Neural crest cell (in vitro differentiated cells): ENCODE data around the gene SPN. TPM values are rescaled to one million over a fixed set of nuclear protein-coding genes. Genes with fewer than 3 reads are reported as not detected.

Experiments
- DNase-seq: peaks from one replicate; pipeline ENCODE4 v3.0.0; 2021; ENCODE audit warnings: low read depth, mixed read lengths, low spot score
- H3K27ac Mint-ChIP-seq: one replicate; pipeline ENCODE4 v1.8.0; 2021; ENCODE audit warnings: mild to moderate bottlenecking, mixed read lengths; ENCODE audit not compliant: unreplicated experiment
- H3K27me3 Mint-ChIP-seq: 2 replicates; pipeline ENCODE4 v1.8.0; 2021; ENCODE audit warnings: low read depth, mild to moderate bottlenecking, mixed read lengths
- H3K36me3 Mint-ChIP-seq: 2 replicates; pipeline ENCODE4 v1.8.0; 2021; ENCODE audit warnings: low read depth, mild to moderate bottlenecking, mixed read lengths
- H3K4me1 Mint-ChIP-seq: 2 replicates; pipeline ENCODE4 v1.8.0; 2021; ENCODE audit warnings: mixed read lengths
- H3K4me3 Mint-ChIP-seq: one replicate; pipeline ENCODE4 v1.8.0; 2021; ENCODE audit warnings: mild to moderate bottlenecking, mixed read lengths
- H3K9me3 Mint-ChIP-seq: 2 replicates; pipeline ENCODE4 v1.8.0; 2021; ENCODE audit warnings: mixed read lengths
- total RNA-seq: library from RNA; stranded (reverse); gene quantifications from 2 replicates; pipeline ENCODE4 v1.2.1, GENCODE V29; 2021
- TF ChIP-seq, protein P1 (sequence below): fragments of 200-600 bp; sonication (generic); conservative IDR thresholded peaks from 2 replicates; pipeline ENCODE4 v1.5.0; 2021; ENCODE audit warnings: antibody characterized with exemption, mild to moderate bottlenecking

The SPN gene
- total RNA-seq, 1 donor from 2014 or later: 0.16 TPM

- no peak for DNase-seq
- Mint-ChIP-seq H3K27ac (no peak overlapping the region), H3K36me3 (peaks cover 15% of the 10 kb centered on the region), H3K9me3 (peaks cover 3% of the 10 kb centered on the region), H3K4me3 (no peak overlapping the region), H3K27me3 (peaks cover 3% of the 10 kb centered on the region), H3K4me1 (peaks cover 10% of the 10 kb centered on the region)
- TF ChIP-seq, protein P1, sequence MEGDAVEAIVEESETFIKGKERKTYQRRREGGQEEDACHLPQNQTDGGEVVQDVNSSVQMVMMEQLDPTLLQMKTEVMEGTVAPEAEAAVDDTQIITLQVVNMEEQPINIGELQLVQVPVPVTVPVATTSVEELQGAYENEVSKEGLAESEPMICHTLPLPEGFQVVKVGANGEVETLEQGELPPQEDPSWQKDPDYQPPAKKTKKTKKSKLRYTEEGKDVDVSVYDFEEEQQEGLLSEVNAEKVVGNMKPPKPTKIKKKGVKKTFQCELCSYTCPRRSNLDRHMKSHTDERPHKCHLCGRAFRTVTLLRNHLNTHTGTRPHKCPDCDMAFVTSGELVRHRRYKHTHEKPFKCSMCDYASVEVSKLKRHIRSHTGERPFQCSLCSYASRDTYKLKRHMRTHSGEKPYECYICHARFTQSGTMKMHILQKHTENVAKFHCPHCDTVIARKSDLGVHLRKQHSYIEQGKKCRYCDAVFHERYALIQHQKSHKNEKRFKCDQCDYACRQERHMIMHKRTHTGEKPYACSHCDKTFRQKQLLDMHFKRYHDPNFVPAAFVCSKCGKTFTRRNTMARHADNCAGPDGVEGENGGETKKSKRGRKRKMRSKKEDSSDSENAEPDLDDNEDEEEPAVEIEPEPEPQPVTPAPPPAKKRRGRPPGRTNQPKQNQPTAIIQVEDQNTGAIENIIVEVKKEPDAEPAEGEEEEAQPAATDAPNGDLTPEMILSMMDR: no peak
These were observed 33.9 kb downstream of the SPN start for GRCh38 chr16:29696881-29697331.

- Mint-ChIP-seq H3K9me3 (peaks cover 3% of the 10 kb centered on the region), H3K36me3 (peaks cover 15% of the 10 kb centered on the region), H3K27ac (no peak overlapping the region), H3K4me1 (peaks cover 14% of the 10 kb centered on the region), H3K27me3 (peaks cover 3% of the 10 kb centered on the region), H3K4me3 (no peak overlapping the region)
- TF ChIP-seq, protein P1: no peak
- no peak for DNase-seq
These were observed 34.3 kb downstream of the SPN start for GRCh38 chr16:29697391-29697790.

DNA sequence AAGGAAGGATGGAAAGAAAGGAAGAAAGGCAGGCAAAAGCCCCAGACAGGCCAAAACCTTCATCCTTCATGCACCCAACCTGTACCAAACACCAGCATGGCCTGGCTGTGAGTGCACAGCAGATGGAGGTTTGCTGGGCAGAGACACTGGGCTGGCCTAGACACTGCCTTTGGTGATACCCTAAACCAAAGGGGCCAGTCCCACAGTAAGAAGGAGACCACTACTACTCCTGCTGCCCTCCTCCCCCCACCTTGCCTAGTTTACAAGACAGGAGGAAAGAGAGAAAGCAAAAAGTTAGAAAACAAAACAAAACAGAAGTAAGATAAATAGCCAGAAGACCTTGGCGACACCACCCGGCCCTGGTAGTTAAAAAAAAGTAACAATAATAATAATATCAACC lies 35.0 kb downstream of the SPN start:
- H3K4me1 Mint-ChIP-seq: peaks cover 17% of the 10 kb centered on the region
- TF ChIP-seq, protein P1: no peak
- H3K27me3 Mint-ChIP-seq: peaks cover 3% of the 10 kb centered on the region
- no peak for DNase-seq
- no peak overlapping the region for H3K4me3 Mint-ChIP-seq
- H3K27ac Mint-ChIP-seq: no peak overlapping the region
- H3K9me3 Mint-ChIP-seq: peaks cover 3% of the 10 kb centered on the region
- H3K36me3 Mint-ChIP-seq: peaks cover 15% of the 10 kb centered on the region

GRCh38 chr16:29698484-29699323 lies 35.7 kb downstream of the SPN start:
- peaks cover 3% of the 10 kb centered on the region for H3K9me3 Mint-ChIP-seq
- H3K4me3 Mint-ChIP-seq: no peak overlapping the region
- TF ChIP-seq, protein P1: no peak
- DNase-seq: no peak
- peaks cover 17% of the 10 kb centered on the region for H3K4me1 Mint-ChIP-seq
- no peak overlapping the region for H3K27ac Mint-ChIP-seq
- H3K27me3 Mint-ChIP-seq: peaks cover 3% of the 10 kb centered on the region
- H3K36me3 Mint-ChIP-seq: peaks cover 15% of the 10 kb centered on the region

- no peak for DNase-seq
- Mint-ChIP-seq H3K4me1 (peaks cover 17% of the 10 kb centered on the region), H3K27ac (no peak overlapping the region), H3K9me3 (peaks cover 3% of the 10 kb centered on the region), H3K36me3 (peaks cover 15% of the 10 kb centered on the region), H3K27me3 (peaks cover 3% of the 10 kb centered on the region), H3K4me3 (no peak overlapping the region)
- TF ChIP-seq, protein P1: no peak
These were observed 36.5 kb downstream of the SPN start for GRCh38 chr16:29699324-29700219.
